Measurements from ENCODE around the gene ABHD14A.

Gene ABHD14A

GRCh38 chr3:52014613-52015012 lies 39.7 kb downstream of the ABHD14A start:
- Histone ChIP-seq H3K9ac (ENCODE audit: low read depth, low read length) (no peak overlapping the region), H3K36me3 (ENCODE audit: insufficient read depth, low read length) (no peaks in the 10 kb centered on the region), H3K4me1 (ENCODE audit: insufficient read depth, low read length) (no peaks in the 10 kb centered on the region), H3K9me3 (ENCODE audit: control insufficient read depth, insufficient read depth, low read length) (no peaks in the 10 kb centered on the region)

DNA sequence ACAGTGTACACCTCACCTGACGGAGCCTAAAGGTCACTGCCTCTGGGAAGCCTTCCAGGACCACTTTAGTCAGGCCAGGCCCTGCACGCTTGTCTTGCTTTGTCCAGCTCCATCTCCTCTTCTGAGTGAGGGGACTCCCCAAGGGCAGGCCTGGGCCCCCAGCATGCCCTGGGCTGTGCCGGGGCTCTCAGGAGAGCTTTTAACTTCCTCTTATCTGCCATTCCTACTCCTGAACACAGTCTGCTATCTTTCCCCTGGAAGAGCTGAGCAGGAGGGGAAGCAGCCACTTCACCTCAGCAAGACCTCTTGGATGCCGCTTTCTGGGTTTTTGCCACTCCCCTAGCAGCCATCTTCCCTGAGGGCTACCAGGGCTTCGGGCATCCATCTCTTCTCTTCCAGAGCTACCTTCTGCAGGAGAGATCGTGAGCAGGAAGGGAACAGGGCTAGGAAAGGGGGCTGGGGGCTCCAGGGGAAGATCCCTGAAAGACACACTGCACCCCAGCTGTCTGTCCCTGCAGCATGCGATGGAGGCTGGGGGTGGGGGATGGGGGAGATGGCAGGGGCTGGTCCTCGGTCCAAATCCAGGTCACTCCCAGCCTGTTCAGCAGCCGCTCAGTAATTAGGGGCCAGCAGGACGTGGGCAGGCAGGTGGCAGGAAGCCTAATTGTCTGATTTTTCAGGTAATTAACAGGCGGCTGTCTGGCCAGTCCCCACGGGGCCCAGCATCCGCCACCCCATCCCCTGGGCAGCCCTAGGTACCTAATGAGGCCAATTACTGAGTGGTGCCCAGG lies 40.8 kb downstream of the ABHD14A start:
- no peaks in the 10 kb centered on the region for H3K4me1 ChIP-seq (ENCODE audit: insufficient read depth, low read length)
- H3K9ac ChIP-seq (ENCODE audit: low read depth, low read length): no peak overlapping the region
- no peaks in the 10 kb centered on the region for H3K36me3 ChIP-seq (ENCODE audit: insufficient read depth, low read length)
- H3K9me3 ChIP-seq (ENCODE audit: control insufficient read depth, insufficient read depth, low read length): no peaks in the 10 kb centered on the region

DNA sequence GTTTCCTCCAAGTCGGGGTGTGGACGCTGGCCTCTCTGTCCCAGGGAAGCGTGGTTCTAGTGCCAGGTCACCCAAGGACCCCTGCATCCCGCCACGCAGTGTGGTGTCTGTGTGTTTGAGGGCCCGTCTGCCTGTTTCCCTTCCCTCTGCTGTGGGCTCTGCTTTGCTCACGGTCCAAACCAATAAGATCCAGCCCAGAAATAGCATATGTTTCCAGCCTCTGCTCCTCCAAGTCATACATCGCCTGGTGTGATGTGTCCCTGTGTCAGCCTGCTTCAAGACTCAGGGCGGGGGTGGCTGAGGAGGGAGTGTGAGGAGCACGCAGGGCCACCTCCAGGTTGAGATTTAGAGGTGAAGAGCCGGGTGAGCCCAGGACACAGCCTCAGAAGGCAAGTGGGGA lies 42.7 kb downstream of the ABHD14A start:
- no peak overlapping the region for H3K9ac ChIP-seq (ENCODE audit: low read depth, low read length)
- H3K36me3 ChIP-seq (ENCODE audit: insufficient read depth, low read length): no peaks in the 10 kb centered on the region
- H3K9me3 ChIP-seq (ENCODE audit: control insufficient read depth, insufficient read depth, low read length): no peaks in the 10 kb centered on the region
- H3K4me1 ChIP-seq (ENCODE audit: insufficient read depth, low read length): peaks cover 5% of the 10 kb centered on the region; the same call in 1 of the 2 replicates

GRCh38 chr3:52018319-52019000 lies 43.6 kb downstream of the ABHD14A start:
- no peaks in the 10 kb centered on the region for H3K9me3 ChIP-seq (ENCODE audit: control insufficient read depth, insufficient read depth, low read length)
- H3K9ac ChIP-seq (ENCODE audit: low read depth, low read length): no peak overlapping the region
- no peaks in the 10 kb centered on the region for H3K36me3 ChIP-seq (ENCODE audit: insufficient read depth, low read length)
- H3K4me1 ChIP-seq (ENCODE audit: insufficient read depth, low read length): peaks cover 6% of the 10 kb centered on the region; the same call in 1 of the 2 replicates

- Histone ChIP-seq H3K9ac (ENCODE audit: low read depth, low read length) (no peak overlapping the region), H3K9me3 (ENCODE audit: control insufficient read depth, insufficient read depth, low read length) (no peaks in the 10 kb centered on the region), H3K4me1 (ENCODE audit: insufficient read depth, low read length) (peaks cover 11% of the 10 kb centered on the region; the same call in 1 of the 2 replicates), H3K36me3 (ENCODE audit: insufficient read depth, low read length) (no peaks in the 10 kb centered on the region)
These were observed 44.7 kb downstream of the ABHD14A start for GRCh38 chr3:52019352-52020080.

- no peaks in the 10 kb centered on the region for H3K9me3 ChIP-seq (ENCODE audit: control insufficient read depth, insufficient read depth, low read length)
- H3K9ac ChIP-seq (ENCODE audit: low read depth, low read length): no peak overlapping the region
- H3K36me3 ChIP-seq (ENCODE audit: insufficient read depth, low read length): no peaks in the 10 kb centered on the region
- peaks cover 11% of the 10 kb centered on the region; the same call in 1 of the 2 replicates for H3K4me1 ChIP-seq (ENCODE audit: insufficient read depth, low read length)
These were observed 45.9 kb downstream of the ABHD14A start for GRCh38 chr3:52020796-52021195.

GRCh38 chr3:52021489-52022268 lies 46.8 kb downstream of the ABHD14A start:
- H3K36me3 ChIP-seq (ENCODE audit: insufficient read depth, low read length): no peaks in the 10 kb centered on the region
- H3K9ac ChIP-seq (ENCODE audit: low read depth, low read length): no peak overlapping the region
- peaks cover 11% of the 10 kb centered on the region; the same call in 1 of the 2 replicates for H3K4me1 ChIP-seq (ENCODE audit: insufficient read depth, low read length)
- no peaks in the 10 kb centered on the region for H3K9me3 ChIP-seq (ENCODE audit: control insufficient read depth, insufficient read depth, low read length)

GRCh38 chr3:52022323-52023100 lies 47.6 kb downstream of the ABHD14A start:
- no peak overlapping the region for H3K9ac ChIP-seq (ENCODE audit: low read depth, low read length)
- no peaks in the 10 kb centered on the region for H3K36me3 ChIP-seq (ENCODE audit: insufficient read depth, low read length)
- no peaks in the 10 kb centered on the region for H3K9me3 ChIP-seq (ENCODE audit: control insufficient read depth, insufficient read depth, low read length)
- H3K4me1 ChIP-seq (ENCODE audit: insufficient read depth, low read length): peaks cover 11% of the 10 kb centered on the region; the same call in 1 of the 2 replicates

DNA sequence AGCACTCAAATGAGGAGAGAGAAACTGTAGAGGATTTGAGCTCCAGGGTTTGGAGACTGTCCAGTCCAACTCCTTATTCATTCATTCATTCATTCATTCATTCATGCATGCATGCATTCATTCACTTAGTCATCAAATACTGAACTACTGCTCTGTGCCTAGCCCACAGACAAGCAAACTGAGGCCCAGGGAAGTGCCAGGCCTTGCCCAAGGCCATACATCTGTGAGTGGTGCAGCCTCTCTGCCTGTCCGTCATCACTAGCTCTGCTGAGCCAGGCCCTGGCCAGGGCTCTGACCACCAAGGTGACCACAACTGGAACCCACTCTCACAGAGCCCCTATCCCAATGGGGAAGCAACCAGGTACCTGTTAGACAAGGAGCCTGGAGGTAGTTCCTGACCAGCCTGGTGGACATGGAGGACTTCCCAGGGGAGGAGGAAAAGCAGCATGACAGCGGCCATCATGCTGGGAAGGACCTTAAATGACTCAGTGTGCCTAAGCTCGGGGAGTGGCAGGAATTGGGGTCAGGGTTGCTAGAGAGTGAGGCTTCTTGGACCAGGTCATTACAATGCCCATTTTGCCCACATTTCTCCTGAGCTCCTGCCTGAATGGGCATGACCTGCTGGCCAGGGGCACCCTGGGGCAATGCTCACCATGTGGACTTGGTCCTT lies 48.4 kb downstream of the ABHD14A start:
- Histone ChIP-seq H3K9ac (ENCODE audit: low read depth, low read length) (no peak overlapping the region), H3K4me1 (ENCODE audit: insufficient read depth, low read length) (peaks cover 11% of the 10 kb centered on the region; the same call in 1 of the 2 replicates)

DNA sequence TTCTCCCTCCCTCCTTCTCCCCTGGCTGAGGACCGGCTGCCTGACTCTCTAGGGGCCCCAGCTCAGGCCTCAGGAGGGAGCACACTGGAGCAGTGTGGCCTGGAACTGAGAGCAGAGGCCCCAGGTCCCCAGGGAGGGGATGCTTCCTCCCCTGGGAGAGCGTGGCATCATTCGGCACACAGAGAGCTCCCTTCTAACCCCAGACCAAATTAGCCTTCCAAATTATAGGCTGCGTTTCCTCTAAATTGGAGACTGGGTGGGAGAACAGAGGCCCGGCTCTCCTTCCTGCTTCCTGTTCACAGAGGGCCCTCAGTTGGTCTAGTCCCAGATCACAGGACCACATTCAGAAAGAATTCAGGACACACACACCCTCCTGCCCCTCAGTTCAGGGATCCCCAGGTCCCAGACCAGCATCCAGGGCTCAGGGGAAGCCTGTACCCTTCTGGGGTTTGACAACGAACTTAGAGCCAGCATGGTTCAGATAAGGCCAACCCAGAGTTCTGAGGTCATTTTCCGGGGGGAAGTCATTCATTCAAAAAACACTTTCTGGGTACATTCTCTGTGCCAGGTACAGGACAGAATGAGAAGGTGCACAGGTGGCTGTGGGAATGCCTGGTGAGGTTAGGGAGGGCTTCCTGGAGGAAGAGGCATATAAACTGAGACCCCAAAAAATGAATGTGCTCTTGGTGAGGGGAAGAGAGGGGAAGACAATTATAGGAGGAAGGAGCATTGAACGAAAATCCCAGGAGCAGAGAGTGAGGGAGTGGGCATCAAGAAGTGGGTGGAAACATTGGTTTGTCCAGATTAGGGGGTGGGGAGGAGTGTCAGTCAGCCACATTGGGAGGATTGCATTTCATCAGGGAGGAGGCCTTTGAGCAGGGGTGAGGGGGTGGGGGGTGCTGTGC lies 49.2 kb downstream of the ABHD14A start:
- no peak overlapping the region for H3K9ac ChIP-seq (ENCODE audit: low read depth, low read length)
- H3K9me3 ChIP-seq (ENCODE audit: control insufficient read depth, insufficient read depth, low read length): no peaks in the 10 kb centered on the region
- peaks cover 11% of the 10 kb centered on the region; the same call in 1 of the 2 replicates for H3K4me1 ChIP-seq (ENCODE audit: insufficient read depth, low read length)
- no peaks in the 10 kb centered on the region for H3K36me3 ChIP-seq (ENCODE audit: insufficient read depth, low read length)

More for the DNA sequence above, 48.4 kb downstream of the ABHD14A start:
- Histone ChIP-seq H3K36me3 (ENCODE audit: insufficient read depth, low read length) (no peaks in the 10 kb centered on the region), H3K9me3 (ENCODE audit: control insufficient read depth, insufficient read depth, low read length) (no peaks in the 10 kb centered on the region)

DNA sequence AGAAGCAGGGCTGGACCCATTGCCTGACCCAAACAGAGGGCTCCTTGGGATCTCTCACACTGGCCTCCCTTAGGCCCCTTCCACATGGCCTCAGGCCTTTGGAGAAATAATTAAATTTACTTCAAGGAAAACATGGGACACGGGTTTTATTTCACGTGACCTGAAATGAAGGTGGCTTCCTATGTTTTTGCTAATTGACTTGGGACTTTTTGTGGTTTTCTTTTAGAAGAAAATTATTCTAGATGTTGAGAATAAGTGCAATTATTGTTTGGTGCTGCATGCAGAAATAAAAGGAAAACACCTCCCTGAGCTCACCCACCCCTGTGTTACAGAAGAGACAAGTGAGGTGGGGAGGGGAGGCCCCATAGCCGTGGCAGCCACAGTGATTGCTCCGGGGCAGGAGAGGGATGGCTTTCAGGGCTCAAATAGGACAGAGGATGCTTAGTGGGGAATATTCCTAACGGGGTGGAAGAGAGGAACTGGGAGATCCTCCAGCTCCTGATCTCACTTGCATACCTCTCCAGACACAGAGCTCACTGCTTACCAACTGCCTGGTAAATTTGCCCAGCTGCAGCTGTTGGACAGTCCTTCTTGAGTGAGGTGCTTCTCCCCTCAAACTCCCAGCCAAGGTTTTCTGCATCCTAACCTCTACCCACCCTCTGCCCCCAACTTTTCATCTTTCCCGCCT lies 50.0 kb downstream of the ABHD14A start:
- Histone ChIP-seq H3K9ac (ENCODE audit: low read depth, low read length) (no peak overlapping the region), H3K4me1 (ENCODE audit: insufficient read depth, low read length) (peaks cover 11% of the 10 kb centered on the region; the same call in 1 of the 2 replicates), H3K36me3 (ENCODE audit: insufficient read depth, low read length) (no peaks in the 10 kb centered on the region), H3K9me3 (ENCODE audit: control insufficient read depth, insufficient read depth, low read length) (no peaks in the 10 kb centered on the region)

GRCh38 chr3:52025453-52025852 lies 50.6 kb downstream of the ABHD14A start:
- no peaks in the 10 kb centered on the region for H3K9me3 ChIP-seq (ENCODE audit: control insufficient read depth, insufficient read depth, low read length)
- H3K36me3 ChIP-seq (ENCODE audit: insufficient read depth, low read length): no peaks in the 10 kb centered on the region
- H3K9ac ChIP-seq (ENCODE audit: low read depth, low read length): no peak overlapping the region
- peaks cover 11% of the 10 kb centered on the region; the same call in 1 of the 2 replicates for H3K4me1 ChIP-seq (ENCODE audit: insufficient read depth, low read length)
